Activated CD4-positive, alpha-beta T cell treated with anti-CD3 and anti-CD28 coated beads for 48 hours (primary cell): ENCODE measurements around the gene ZGLP1.
A peak's percentile ranks its signal among the peaks of the same experiment; 100 is the strongest.

Experiments used
- DNase-seq: peaks from one replicate; pipeline ENCODE4 v3.0.0-alpha.2; 2020

ZGLP1 gene

DNA sequence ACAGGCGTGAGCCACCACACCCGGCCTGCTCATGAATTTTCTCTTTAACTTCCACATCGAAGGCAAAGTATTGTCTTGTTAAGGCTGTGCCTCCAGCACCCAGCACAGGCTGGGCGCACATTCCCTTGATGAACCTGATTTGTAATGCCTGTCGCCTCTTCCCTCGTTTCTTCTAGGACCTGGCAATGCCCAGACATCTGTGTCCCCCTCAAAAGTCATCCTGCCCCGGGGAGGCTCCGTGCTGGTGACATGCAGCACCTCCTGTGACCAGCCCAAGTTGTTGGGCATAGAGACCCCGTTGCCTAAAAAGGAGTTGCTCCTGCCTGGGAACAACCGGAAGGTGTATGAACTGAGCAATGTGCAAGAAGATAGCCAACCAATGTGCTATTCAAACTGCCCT lies 35.0 kb downstream of the ZGLP1 start:
- no peak for DNase-seq

DNA sequence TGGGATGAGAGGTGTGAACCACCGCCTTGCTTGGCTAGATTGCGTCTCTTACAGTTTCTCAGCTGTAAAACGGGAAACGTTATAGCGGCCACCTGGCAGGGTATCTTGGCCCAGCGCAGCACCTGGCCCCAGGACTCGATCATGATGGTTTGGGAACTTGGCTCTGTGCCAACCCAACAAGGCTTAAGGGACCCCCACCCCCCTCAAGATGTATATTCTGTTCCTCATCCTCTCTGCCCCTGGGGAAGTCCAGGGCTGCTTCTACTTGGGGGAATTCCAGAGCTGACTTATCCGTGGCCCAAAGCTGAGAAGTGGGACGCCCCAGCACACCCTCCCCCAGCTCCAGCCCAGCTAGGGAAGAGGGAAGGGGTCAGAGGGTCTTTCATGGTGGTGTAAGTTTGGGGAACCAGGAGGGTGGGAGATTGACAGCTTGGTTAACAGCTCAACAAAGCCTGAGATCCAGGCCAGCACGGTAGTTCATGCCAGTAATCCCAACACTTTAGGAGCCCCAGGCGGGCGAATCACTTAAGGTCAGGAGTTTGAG lies 38.0 kb downstream of the ZGLP1 start:
- peak; percentile 37 for DNase-seq

DNA sequence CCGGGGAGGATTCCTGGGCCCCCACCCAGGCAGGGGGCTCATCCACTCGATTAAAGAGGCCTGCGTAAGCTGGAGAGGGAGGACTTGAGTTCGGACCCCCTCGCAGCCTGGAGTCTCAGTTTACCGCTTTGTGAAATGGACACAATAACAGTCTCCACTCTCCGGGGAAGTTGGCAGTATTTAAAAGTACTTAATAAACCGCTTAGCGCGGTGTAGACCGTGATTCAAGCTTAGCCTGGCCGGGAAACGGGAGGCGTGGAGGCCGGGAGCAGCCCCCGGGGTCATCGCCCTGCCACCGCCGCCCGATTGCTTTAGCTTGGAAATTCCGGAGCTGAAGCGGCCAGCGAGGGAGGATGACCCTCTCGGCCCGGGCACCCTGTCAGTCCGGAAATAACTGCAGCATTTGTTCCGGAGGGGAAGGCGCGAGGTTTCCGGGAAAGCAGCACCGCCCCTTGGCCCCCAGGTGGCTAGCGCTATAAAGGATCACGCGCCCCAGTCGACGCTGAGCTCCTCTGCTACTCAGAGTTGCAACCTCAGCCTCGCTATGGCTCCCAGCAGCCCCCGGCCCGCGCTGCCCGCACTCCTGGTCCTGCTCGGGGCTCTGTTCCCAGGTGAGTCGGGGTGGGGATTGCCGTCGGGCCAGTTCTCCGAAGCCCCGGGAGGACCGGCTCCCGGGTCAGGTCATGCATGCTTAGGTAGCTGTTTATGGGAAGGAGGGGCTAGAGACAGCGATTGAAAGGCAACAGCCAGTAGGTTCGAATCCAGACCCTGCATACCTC lies 38.8 kb downstream of the ZGLP1 start, which contains the start of gene ICAM1:
Gene ICAM1 (plus strand): TSS at position 505 of the 779 bp plus-strand sequence. CDS start 40 bp downstream, at position 545.
- peak; percentile 85 for DNase-seq

DNA sequence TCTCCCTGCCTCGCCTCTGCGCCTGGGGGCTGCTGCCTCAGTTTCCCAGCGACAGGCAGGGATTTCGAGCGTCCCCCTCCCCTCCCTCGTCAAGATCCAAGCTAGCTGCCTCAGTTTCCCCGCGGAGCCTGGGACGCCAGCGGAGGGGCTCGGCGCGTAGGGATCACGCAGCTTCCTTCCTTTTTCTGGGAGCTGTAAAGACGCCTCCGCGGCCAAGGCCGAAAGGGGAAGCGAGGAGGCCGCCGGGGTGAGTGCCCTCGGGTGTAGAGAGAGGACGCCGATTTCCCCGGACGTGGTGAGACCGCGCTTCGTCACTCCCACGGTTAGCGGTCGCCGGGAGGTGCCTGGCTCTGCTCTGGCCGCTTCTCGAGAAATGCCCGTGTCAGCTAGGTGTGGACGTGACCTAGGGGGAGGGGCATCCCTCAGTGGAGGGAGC lies 39.4 kb downstream of the ZGLP1 start:
- DNase-seq = peak; percentile 84

DNA sequence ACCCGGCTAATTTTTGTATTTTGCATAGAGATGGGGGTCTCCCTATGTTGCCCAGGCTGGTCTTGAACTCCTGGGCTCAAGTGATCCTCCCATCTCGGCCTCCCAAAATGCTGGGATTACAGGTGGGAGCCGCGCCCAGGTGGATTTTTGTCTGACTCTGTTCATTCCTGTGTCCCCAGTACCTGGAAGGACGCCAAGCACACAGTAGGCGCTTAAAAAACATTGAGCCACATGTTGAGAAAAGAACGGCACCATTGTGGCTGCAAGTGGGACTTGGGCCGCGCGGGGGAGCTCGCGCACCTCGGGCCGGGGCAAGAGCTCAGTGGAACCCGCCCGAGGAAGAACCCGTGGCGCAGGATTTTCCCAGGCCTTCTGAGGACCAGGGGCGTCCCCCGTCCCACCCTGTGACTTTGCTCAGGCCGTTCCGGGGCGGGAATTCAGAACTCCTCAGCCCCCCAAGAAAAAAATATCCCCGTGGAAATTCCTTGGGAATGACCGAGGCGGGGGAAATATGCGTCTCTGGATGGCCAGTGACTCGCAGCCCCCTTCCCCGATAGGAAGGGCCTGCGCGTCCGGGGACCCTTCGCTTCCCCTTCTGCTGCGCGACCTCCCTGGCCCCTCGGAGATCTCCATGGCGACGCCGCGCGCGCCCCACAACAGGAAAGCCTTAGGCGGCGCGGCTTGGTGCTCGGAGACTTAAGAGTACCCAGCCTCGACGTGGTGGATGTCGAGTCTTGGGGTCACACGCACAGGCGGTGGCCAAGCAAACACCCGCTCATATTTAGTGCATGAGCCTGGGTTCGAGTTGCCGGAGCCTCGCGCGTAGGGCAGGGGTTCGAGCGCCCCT lies 40.1 kb downstream of the ZGLP1 start:
- DNase-seq = peak; percentile 94

DNA sequence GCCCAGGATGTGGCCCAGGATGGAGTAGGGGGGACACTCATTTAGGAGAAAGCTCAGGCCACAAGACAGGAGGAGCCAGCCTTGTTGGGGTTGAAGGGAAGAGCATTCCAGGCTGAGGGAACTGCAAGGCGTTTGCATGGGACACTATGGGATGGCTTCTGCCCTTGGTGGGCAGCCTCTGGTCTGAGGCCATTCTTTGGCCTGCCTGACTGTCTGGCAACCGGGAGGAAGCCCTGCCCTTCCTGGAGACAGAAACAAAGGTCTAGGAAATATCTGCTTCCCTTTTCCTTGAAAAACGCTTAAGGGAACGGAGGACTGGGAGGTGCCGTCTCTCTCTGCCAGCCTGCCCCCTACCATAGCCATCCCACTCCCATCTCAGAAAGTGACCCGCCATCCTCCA lies 41.5 kb downstream of the ZGLP1 start:
- no peak for DNase-seq

DNA sequence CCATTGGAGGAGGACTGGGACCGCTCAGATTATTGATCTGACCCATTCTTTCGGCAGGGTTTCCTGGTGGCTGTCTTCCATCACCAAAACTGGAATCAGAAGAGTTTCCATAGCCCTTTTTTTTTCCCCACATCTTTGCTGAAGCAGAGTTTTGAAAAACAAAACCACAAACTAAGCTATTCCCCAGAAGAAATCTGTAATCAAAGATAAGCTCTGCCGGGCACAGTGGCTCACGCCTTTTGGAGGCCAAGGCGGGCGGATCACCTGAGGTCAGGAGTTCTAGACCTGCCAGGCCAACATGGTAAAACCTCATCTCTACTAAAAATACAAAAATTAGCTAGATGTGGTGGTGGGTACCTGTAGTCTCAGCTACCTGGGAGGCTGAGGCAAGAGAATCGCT lies 42.9 kb downstream of the ZGLP1 start:
- DNase-seq = no peak

DNA sequence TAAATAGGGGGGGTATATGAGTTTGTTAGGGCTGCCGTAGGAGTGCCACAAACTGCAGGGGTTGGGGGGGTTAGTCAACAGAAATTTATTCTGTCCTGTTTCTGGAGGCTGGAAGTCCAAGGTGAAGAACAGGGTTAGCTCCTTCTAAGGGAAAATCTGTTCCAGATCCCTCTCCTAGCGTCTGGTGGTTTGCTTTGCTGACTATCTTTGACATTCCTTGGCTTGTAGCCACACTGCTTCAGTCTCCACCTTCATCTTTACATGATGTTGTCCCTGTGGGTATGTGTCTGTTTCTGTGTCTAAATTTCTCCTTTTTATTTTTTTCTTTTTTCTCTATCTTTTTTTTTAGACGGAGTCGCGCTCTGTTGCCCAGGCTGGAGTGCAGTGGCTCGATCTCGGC lies 46.8 kb downstream of the ZGLP1 start:
- DNase-seq = no peak

DNA sequence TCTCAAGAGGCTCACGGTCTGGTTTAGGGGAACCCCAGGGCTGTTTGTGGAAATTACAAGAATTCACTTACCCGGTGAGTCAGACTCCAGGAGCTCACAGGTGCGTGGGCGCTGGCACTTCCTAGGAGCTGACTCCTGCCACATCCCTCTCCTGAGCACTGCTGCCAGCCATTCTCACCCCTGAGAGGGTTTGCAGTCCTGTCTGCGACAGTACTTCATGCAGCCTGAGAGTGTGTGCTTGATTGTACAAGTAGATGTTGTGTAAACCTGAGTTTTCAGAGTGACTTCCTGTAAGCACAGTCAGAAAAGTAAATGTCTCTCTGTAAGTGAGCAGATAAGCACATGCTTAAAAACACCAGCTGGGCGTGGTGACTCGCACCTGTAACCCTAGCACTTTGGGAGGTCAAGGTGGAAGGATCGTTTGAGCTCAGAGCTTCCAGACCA lies 49.5 kb downstream of the ZGLP1 start:
- DNase-seq = peak; percentile 83

DNA sequence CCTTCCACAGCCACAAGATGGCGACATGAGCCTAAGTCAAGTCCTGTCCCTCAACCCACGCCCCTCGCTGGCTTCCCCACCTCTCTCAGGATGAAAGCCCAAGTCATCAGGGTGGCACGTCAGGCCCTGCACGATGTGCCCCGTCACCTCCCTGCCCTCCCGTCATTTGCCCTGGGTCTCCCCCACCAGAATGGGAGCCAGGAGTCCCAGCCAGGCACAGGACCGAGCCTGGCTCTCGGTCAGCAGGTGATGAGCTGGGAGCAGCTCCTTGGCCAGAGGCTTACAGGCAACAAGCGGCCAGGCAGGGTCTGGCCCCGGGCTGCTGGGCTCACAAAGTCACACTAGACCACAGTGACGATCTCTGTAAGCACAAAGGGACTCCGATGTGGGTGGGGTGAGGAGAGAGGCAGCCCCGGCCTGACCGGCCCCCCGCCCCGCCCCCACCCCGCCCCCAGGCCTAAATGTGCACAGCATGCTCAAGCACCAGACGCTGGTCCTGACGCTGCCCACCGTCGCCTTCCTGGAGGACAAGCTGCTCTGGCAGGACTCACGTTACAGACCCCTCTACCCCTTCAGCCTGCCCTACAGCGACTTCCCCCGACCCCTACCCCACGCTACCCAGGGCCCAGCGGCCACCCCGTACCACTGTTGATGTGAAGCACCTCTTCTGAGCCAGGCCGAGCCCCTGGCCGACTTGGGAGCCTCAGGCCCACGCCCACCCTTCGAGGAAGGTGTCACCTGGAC lies 50.3 kb downstream of the ZGLP1 start:
- peak; percentile 98 for DNase-seq

DNA sequence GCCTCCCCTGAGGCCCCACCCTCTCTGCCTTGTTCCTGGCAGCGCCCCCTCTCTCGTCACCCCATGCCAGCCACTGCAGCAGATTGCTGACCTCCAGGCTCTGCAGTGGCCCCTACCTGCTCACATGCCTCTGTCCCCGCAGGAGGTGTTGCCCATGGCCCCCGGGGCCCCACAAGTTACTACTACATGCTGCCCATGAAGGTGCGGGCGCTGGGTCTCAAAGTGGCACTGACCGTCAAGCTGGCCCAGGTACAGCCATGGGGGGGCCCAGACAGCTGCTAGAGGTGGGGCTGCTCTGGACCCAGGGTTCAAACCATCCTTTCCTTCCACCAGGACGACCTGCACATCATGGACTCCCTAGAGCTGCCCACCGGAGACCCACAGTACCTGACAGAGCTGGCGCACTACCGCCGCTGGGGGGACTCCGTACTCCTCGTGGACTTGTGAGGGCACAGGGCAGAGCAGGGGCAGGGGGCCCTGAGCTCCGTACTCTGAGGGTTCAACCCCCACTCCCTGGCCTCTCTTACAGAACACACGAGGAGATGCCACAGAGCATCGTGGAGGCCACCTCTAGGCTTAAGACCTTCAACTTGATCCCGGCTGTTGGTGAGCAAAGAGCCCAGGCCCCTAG lies 51.4 kb downstream of the ZGLP1 start:
- no peak for DNase-seq

DNA sequence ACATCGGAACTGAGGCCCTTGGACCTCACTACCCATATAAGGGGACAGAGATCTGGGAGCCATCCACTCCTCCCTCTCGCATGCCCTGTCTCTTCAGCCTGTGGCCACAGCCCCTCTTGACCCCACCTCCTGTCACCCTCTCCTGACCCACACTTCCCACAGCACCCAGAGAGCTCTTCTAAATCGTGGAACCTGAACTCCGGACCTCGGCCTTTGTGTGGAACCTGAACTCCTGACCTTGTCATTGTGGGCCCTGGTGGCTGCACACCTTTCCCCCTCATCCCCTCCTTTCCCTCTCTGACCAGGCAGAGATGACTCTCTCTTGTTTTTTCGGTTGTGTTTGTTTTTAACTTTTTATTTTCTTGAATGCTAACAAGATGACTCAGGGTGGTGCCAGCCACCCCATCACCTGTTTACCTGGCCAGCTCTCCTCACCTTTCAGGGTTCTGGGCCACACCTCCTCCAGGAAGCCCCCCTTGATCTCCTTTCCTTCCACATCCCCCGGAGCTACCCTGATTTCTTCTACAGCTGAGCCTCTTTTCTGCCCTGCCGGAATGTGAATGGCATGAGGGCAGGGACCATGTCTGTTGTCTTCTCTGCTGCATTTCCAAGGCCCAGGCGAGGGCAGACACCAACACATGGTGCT lies 52.5 kb downstream of the ZGLP1 start:
- DNase-seq = no peak

DNA sequence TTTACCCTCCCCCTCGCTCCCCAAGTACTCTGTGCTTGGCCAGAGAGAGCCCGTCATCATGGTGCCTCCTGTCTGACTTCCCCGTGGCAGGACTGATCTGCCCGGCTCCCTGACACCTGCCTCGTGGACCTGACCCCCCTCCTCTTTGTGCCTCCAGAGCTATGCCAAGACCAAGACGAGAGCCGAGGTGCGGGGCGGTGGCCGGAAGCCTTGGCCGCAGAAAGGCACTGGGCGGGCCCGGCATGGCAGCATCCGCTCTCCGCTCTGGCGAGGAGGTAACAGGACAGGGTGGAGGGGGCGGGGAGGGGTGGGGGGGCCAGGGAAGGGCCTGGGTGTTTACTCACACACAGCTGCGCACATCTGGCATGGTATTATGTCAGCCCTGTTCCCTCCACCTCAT lies 53.1 kb downstream of the ZGLP1 start:
- no peak for DNase-seq

DNA sequence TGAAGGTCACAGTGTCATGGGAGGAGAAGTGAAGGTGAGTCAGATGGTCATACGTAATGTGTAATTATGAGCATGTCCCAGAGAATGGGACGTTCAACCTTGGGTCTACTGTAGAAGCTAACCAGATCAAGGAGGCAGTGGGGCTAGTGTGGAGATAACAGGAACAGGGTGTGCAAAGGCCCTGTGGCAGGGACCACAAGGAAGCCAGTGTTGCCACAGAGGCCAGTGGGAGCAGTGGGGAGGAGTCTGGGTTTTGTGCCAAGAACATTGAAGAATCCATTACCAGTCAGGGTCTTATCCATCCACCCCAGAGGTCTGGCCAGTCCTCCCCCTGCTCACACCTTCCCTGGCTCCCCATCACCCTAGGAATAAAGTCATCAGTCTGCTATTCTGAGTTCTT lies 54.3 kb downstream of the ZGLP1 start:
- DNase-seq = no peak
